LoVo (cell line): Measurements from ENCODE around the gene RSBN1L.
"Not testable (repeated sequence)": the region's sequence is repeated elsewhere in the genome, so short reads cannot be mapped to it uniquely, and the experiment has no call there.

Experiments used
- DNase-seq: peaks from one replicate; pipeline ENCODE4 v3.0.0-alpha.2; 2016; ENCODE audit warnings: low spot score

The RSBN1L gene

GRCh38 chr7:77770316-77770715, 74.1 kb downstream of the RSBN1L start:
- DNase-seq: no peak

GRCh38 chr7:77771901-77772300, 75.6 kb downstream of the RSBN1L start:
- DNase-seq: no peak

GRCh38 chr7:77778535-77778934, 82.3 kb downstream of the RSBN1L start:
- DNase-seq: no peak

GRCh38 chr7:77782383-77782782, 86.1 kb downstream of the RSBN1L start:
- no peak for DNase-seq

GRCh38 chr7:77783111-77783510, 86.9 kb downstream of the RSBN1L start:
- DNase-seq: no peak

- no peak for DNase-seq
Observed at GRCh38 chr7:77783545-77783944, 87.3 kb downstream of the RSBN1L start.

GRCh38 chr7:77784426-77784825, 88.2 kb downstream of the RSBN1L start:
- DNase-seq: not testable (repeated sequence)

GRCh38 chr7:77786018-77786417, 89.8 kb downstream of the RSBN1L start:
- DNase-seq: no peak

GRCh38 chr7:77786741-77787140, 90.5 kb downstream of the RSBN1L start:
- no peak for DNase-seq

GRCh38 chr7:77788327-77788902, 92.2 kb downstream of the RSBN1L start:
- no peak for DNase-seq

GRCh38 chr7:77791336-77791735, 95.1 kb downstream of the RSBN1L start:
- DNase-seq: no peak

GRCh38 chr7:77791956-77792355, 95.7 kb downstream of the RSBN1L start:
- DNase-seq: no peak

GRCh38 chr7:77794000-77794399, 97.7 kb downstream of the RSBN1L start:
- no peak for DNase-seq

- DNase-seq: no peak
Observed at GRCh38 chr7:77796109-77796508, 99.8 kb downstream of the RSBN1L start.

GRCh38 chr7:77796960-77797359, 100.7 kb downstream of the RSBN1L start:
- DNase-seq: no peak

GRCh38 chr7:77797734-77798393, 101.6 kb downstream of the RSBN1L start:
- no peak for DNase-seq

- DNase-seq: peak; percentile 100
Observed at GRCh38 chr7:77798394-77799077, 102.3 kb downstream of the RSBN1L start, which contains the start of the genes PHTF2 and TMEM60. Gene PHTF2 (plus strand): TSS chr7:77798773. Gene TMEM60 (minus strand): TSS chr7:77798434. CDS start chr7:77794373, 4,061 bp downstream.

GRCh38 chr7:77799078-77799964, 103.1 kb downstream of the RSBN1L start:
- peak; percentile 50 for DNase-seq

GRCh38 chr7:77800158-77800557, 103.9 kb downstream of the RSBN1L start:
- no peak for DNase-seq

GRCh38 chr7:77800730-77801129, 104.5 kb downstream of the RSBN1L start:
- peak; percentile 42 for DNase-seq

GRCh38 chr7:77802557-77803405, 106.5 kb downstream of the RSBN1L start:
- no peak for DNase-seq
